ENCODE results near the gene WDR37. TPM values are rescaled to one million over a fixed set of nuclear protein-coding genes. Genes with fewer than 3 reads are reported as not detected.

The WDR37 gene
- total and polyA plus RNA-seq, 9 of the 15 experiments (the other 6 are each of a cell fraction or from before 2014, with no cell fraction given) = 2.3 to 11.6 (median 6.7) TPM

DNA sequence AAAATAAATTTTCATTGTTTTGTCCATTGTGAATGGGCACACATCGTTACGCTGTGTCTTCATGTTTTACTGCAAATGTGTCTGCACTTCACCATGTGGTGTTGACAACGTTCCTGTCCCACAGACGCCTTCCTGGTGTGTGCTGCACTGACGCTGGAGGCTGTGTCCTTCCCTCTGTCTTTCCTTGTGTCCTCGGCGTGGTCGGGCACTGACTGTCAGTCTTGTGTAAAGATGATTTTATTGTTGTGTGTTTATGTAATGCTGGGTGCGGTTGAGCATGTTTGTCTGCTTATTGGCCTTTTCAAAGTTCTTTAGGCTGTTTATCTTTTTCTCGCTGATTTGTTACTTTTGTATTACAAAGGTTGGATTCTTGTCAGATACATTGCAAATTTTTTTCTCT lies 48.6 kb upstream of the WDR37 start:
- DNase-seq (ENCODE audit: extremely low read depth in 1 of 4, low spot score in 3 of 4) (no peak), ATAC-seq (no peak), FAIRE-seq (peak; percentile 71)
- in situ Hi-C loops (cut with MboI) (no loop called here), intact Hi-C loops (cut with micrococcal nuclease) (no loop called here)
- Histone ChIP-seq H3K79me2 (ENCODE audit: control insufficient read depth, insufficient read depth, low read length) (peaks cover 41% of the 10 kb centered on the region), H2AFZ (ENCODE audit: low read depth, low read length) (no peak overlapping the region), H3K9me3 (replicated peaks; ENCODE audit: control insufficient read depth, insufficient read depth, low read depth, low read length) (no peaks in the 10 kb centered on the region), H4K20me1 (replicated peaks; ENCODE audit: control insufficient read depth, insufficient read depth, low read length) (peaks cover 17% of the 10 kb centered on the region), H3K4me1 (replicated peaks in 1 of 2; ENCODE audit: control insufficient read depth in 2 of 2, insufficient read depth in 2 of 2, low read length in 2 of 2) (peaks cover 5 to 13% of the 10 kb centered on the region in 2 experiments; a peak in 4 of 5 replicates), H3K36me3 (ENCODE audit: control insufficient read depth, insufficient read depth, low read length) (peaks cover 100% of the 10 kb centered on the region), H3K4me3 (no peak overlapping the region), H3K27ac (ENCODE audit: extremely low read depth, low read depth, low read length) (no peak overlapping the region; the same call in 2 of the 3 replicates), H3K9me1 (ENCODE audit: control insufficient read depth, insufficient read depth, low read length) (peaks cover 5% of the 10 kb centered on the region), H3K27me3 (ENCODE audit: control insufficient read depth in 2 of 2, insufficient read depth in 2 of 2, low read length in 2 of 2) (no peaks in the 10 kb centered on the region), H3K4me2 (ENCODE audit: insufficient read depth, low read length) (no peak overlapping the region), H3K9ac (ENCODE audit: insufficient read depth in 1 of 2, low read depth in 2 of 2, low read length in 2 of 2) (no peak overlapping the region)
- 95% methylated on average over 10 of the region's 10 CpGs for WGBS (ENCODE audit: insufficient coverage, low coverage, missing lambda C conversion rate)
- ChIA-PET CTCF (ENCODE audit: low intra/inter-chr PET ratio) (no interaction called here), POLR2A (no interaction called here)
- TF ChIP-seq SP1 (CRISPR knock-in tag; IDR thresholded peaks at IDR 0.05) (no peak), SMARCA4 (IDR thresholded peaks at IDR 0.05) (no peak), ZNF699 (CRISPR knock-in tag; IDR thresholded peaks at IDR 0.05; ENCODE audit: insufficient replicate concordance) (no peak), CBFA2T3 (IDR thresholded peaks at IDR 0.05) (no peak), KLF6 (CRISPR knock-in tag; IDR thresholded peaks at IDR 0.05; ENCODE audit: borderline replicate concordance) (no peak), HNRNPH1 (optimal IDR thresholded peaks at IDR 0.05; ENCODE audit: low read depth, low read length) (no peak)
- TF ChIP-seq, protein P1, sequence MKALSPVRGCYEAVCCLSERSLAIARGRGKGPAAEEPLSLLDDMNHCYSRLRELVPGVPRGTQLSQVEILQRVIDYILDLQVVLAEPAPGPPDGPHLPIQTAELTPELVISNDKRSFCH (CRISPR knock-in tag; IDR thresholded peaks at IDR 0.05) = no peak
- TF ChIP-seq, protein P1 (tag; IDR thresholded peaks at IDR 0.05) = no peak
- TF ChIP-seq, protein P2, sequence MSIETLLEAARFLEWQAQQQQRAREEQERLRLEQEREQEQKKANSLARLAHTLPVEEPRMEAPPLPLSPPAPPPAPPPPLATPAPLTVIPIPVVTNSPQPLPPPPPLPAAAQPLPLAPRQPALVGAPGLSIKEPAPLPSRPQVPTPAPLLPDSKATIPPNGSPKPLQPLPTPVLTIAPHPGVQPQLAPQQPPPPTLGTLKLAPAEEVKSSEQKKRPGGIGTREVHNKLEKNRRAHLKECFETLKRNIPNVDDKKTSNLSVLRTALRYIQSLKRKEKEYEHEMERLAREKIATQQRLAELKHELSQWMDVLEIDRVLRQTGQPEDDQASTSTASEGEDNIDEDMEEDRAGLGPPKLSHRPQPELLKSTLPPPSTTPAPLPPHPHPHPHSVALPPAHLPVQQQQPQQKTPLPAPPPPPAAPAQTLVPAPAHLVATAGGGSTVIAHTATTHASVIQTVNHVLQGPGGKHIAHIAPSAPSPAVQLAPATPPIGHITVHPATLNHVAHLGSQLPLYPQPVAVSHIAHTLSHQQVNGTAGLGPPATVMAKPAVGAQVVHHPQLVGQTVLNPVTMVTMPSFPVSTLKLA (conservative IDR thresholded peaks at IDR 0.05) = no peak
- TF ChIP-seq, protein P3, sequence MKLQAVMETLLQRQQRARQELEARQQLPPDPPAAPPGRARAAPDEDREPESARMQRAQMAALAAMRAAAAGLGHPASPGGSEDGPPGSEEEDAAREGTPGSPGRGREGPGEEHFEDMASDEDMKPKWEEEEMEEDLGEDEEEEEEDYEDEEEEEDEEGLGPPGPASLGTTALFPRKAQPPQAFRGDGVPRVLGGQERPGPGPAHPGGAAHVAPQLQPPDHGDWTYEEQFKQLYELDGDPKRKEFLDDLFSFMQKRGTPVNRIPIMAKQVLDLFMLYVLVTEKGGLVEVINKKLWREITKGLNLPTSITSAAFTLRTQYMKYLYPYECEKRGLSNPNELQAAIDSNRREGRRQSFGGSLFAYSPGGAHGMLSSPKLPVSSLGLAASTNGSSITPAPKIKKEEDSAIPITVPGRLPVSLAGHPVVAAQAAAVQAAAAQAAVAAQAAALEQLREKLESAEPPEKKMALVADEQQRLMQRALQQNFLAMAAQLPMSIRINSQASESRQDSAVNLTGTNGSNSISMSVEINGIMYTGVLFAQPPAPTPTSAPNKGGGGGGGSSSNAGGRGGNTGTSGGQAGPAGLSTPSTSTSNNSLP (IDR thresholded peaks at IDR 0.05; ENCODE audit: borderline replicate concordance, low read depth, low read length) = no peak
- no TSS peak for BruUV-seq (replicated peaks)

Measured in K562 (cell line).